GM19099 (cell line): ENCODE data around the gene FAM47E.

Experiments
- POLR2A ChIP-seq: IDR thresholded peaks from 3 replicates; pipeline ENCODE4 v1.6.1; 2011; ENCODE audit warnings: low read depth; ENCODE audit not compliant: insufficient read length; ENCODE audit errors: extremely low read depth

Gene FAM47E

GRCh38 chr4:76215077-76215476, 36.4 kb upstream of the FAM47E start:
- no peak for TF ChIP-seq POLR2A

GRCh38 chr4:76216524-76216923, 35.0 kb upstream of the FAM47E start:
- no peak for TF ChIP-seq POLR2A

- no peak for TF ChIP-seq POLR2A
Observed at GRCh38 chr4:76216975-76217814, 34.3 kb upstream of the FAM47E start.

- TF ChIP-seq POLR2A, result no peak
Observed at GRCh38 chr4:76219299-76220055, 32.0 kb upstream of the FAM47E start.

- no peak for TF ChIP-seq POLR2A
Observed at GRCh38 chr4:76224171-76224570, 27.4 kb upstream of the FAM47E start.

- TF ChIP-seq POLR2A, result no peak
Observed at GRCh38 chr4:76226418-76226817, 25.1 kb upstream of the FAM47E start.

- no peak for TF ChIP-seq POLR2A
Observed at GRCh38 chr4:76232681-76233080, 18.8 kb upstream of the FAM47E start.

GRCh38 chr4:76233083-76233482, 18.4 kb upstream of the FAM47E start:
- no peak for TF ChIP-seq POLR2A

GRCh38 chr4:76233529-76233928, 18.0 kb upstream of the FAM47E start:
- TF ChIP-seq POLR2A, result no peak

- no peak for TF ChIP-seq POLR2A
Observed at GRCh38 chr4:76233967-76234678, 17.4 kb upstream of the FAM47E start.

- no peak for TF ChIP-seq POLR2A
Observed at GRCh38 chr4:76234679-76235044, 16.9 kb upstream of the FAM47E start.

- TF ChIP-seq POLR2A, result no peak
Observed at GRCh38 chr4:76235407-76235806, 16.1 kb upstream of the FAM47E start.

GRCh38 chr4:76235915-76236314, 15.6 kb upstream of the FAM47E start:
- TF ChIP-seq POLR2A, result no peak

- TF ChIP-seq POLR2A, result no peak
Observed at GRCh38 chr4:76238236-76238635, 13.3 kb upstream of the FAM47E start.

- no peak for TF ChIP-seq POLR2A
Observed at GRCh38 chr4:76238701-76239100, 12.8 kb upstream of the FAM47E start.
